HepG2 (cell line): ENCODE data around the gene TUBB. TPM values are rescaled to one million over a fixed set of nuclear protein-coding genes. Genes with fewer than 3 reads are reported as not detected.
A peak's percentile ranks its signal among the peaks of the same experiment; 100 is the strongest.

Source experiments
- CENPT ChIP-seq: sonication (generic); formaldehyde crosslinking; IDR thresholded peaks from 2 replicates; pipeline ENCODE4 v1.8.0; 2022; ENCODE audit warnings: low read depth, mild to moderate bottlenecking, moderate library complexity, missing genetic modification reagents
- HNF4G ChIP-seq, 2 experiments: sonication (generic) in 1 of 2; formaldehyde crosslinking in 1 of 2; IDR thresholded peaks; 2 replicates each; pipeline versions ENCODE4 v1.4.0 to v1.6.1; 2011 to 2020; ENCODE audit warnings: borderline replicate concordance in 2 of 2, low read depth in 2 of 2, mild to moderate bottlenecking in 2 of 2, low read length in 1 of 2, missing genetic modification reagents in 1 of 2, moderate library complexity in 1 of 2
- KDM5A ChIP-seq: fragments of 200-600 bp; sonication (generic); IDR thresholded peaks from 2 replicates; pipeline ENCODE4 v1.7.0; 2018; ENCODE audit warnings: antibody characterized with exemption, mild to moderate bottlenecking, low read length, borderline replicate concordance
- KLF12 ChIP-seq: sonication (generic); formaldehyde crosslinking; IDR thresholded peaks from 2 replicates; pipeline ENCODE4 v1.4.0; 2020; ENCODE audit warnings: missing genetic modification reagents, borderline replicate concordance
- KLF15 ChIP-seq: sonication (generic); formaldehyde crosslinking; IDR thresholded peaks from 2 replicates; pipeline ENCODE4 v1.8.1; 2023; ENCODE audit warnings: borderline replicate concordance, mild to moderate bottlenecking, inconsistent platforms, missing genetic modification reagents, mixed read lengths
- MXI1 ChIP-seq: IDR thresholded peaks from 3 replicates; pipeline ENCODE4 v1.6.1; 2012; ENCODE audit warnings: low read depth, low read length, inconsistent platforms, borderline replicate concordance
- NCOA5 ChIP-seq: sonication (generic); formaldehyde crosslinking; IDR thresholded peaks from 2 replicates; pipeline ENCODE4 v1.4.0; 2020; ENCODE audit warnings: missing genetic modification reagents
- ZNF121 ChIP-seq: sonication (generic); formaldehyde crosslinking; IDR thresholded peaks from 2 replicates; pipeline ENCODE4 v1.5.0; 2020; ENCODE audit warnings: mild to moderate bottlenecking, missing genetic modification reagents
- ZNF253 ChIP-seq: sonication (generic); formaldehyde crosslinking; IDR thresholded peaks from 2 replicates; pipeline ENCODE4 v1.8.0; 2022; ENCODE audit warnings: mild to moderate bottlenecking, missing genetic modification reagents, borderline replicate concordance
- ZNF609 ChIP-seq: sonication (generic); formaldehyde crosslinking; IDR thresholded peaks from 2 replicates; pipeline ENCODE4 v1.4.0; 2020; ENCODE audit warnings: mild to moderate bottlenecking, missing genetic modification reagents, borderline replicate concordance
- ZNF772 ChIP-seq: sonication (generic); formaldehyde crosslinking; IDR thresholded peaks from 2 replicates; pipeline ENCODE4 v1.5.0; 2020; ENCODE audit warnings: mild to moderate bottlenecking, missing genetic modification reagents
- ZSCAN5A ChIP-seq: sonication (generic); formaldehyde crosslinking; IDR thresholded peaks from 2 replicates; pipeline ENCODE4 v1.8.0; 2022; ENCODE audit warnings: mild to moderate bottlenecking, missing genetic modification reagents, borderline replicate concordance
- ZZZ3 ChIP-seq: sonication (generic); formaldehyde crosslinking; IDR thresholded peaks from 2 replicates; pipeline ENCODE4 v1.4.0; 2020; ENCODE audit warnings: missing genetic modification reagents, mild to moderate bottlenecking, borderline replicate concordance
- polyA plus RNA-seq, 8 experiments: library from polyadenylated mRNA; depleted of rRNA in 3 of 8; stranded (reverse) in 7 of 8; unstranded in 1 of 8; fragments of >200 nt; fragmentation: Illumina TruSeq in 4 of 8; extraction: Trizol in 4 of 8; gene quantifications; 2 replicates each; pipeline versions ENCODE4 v1.2.1 to v1.2.3, GENCODE V29; 2011 to 2016; ENCODE audit warnings: low read depth in 4 of 8, missing spikeins in 1 of 8, mixed read lengths in 1 of 8; ENCODE audit not compliant: insufficient read depth in 1 of 8
- total RNA-seq, 5 experiments: library from RNA; depleted of rRNA; stranded (reverse); fragments of >200 nt; fragmentation: Illumina TruSeq; extraction: Trizol; gene quantifications; 2 replicates each; pipeline ENCODE4 v1.2.3, GENCODE V29; 2016; ENCODE audit warnings: low read depth in 1 of 5
- TF ChIP-seq, protein P1 (sequence below): sonication (generic); formaldehyde crosslinking; IDR thresholded peaks from 2 replicates; pipeline ENCODE4 v1.4.0; 2020; ENCODE audit warnings: missing genetic modification reagents, mild to moderate bottlenecking, borderline replicate concordance
- TF ChIP-seq, protein P2 (sequence below): sonication (generic); formaldehyde crosslinking; IDR thresholded peaks from 2 replicates; pipeline ENCODE4 v1.4.0; 2020; ENCODE audit warnings: missing genetic modification reagents

TUBB gene
- total and polyA plus RNA-seq, 2 of the 13 experiments (the other 11 are each of a cell fraction or from before 2014, with no cell fraction given) = 911 to 1,163 TPM

DNA sequence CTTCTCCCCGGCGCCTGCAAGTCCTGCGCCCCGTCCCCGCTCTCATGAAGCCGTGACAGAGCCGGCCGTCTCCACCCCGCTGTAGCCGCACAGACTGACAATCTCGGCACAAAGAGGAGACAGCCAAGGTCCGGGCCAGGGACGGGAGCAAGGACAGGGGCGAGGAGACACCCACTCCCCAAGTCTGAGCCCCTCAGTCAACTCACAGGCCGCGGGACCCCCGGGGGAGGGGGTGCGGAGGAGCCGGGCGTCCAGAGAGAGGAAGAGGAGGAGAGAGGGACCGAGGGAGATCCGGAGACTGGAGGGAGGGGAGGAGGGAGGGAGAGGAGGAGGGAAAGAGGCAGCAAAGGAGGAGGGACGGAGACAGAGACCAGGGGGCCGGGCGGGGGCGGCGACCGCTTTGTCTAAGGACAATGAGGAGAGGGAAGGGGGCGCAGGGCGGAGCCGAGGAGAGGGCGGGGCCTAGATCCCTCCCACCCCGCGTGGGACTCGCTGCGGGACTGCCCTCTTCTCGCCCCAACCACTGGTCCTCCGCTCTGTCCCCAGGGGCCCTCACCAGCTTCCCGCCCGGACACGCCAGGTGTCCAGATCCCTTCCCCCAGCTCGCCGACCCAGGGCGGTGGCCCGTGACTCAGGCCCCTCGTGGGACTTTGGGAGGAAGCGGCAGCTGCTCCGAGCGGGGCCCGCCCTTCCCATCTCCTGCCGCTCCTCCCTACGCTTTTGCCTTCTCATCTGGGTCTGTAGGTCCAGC, 33.1 kb upstream of the TUBB start (continued):
- TF ChIP-seq ZNF253 (no peak), KDM5A (no peak), KLF15 (CRISPR knock-in tag) (no peak), HNF4G (IDR thresholded peaks at IDR 0.05; ENCODE audit: borderline replicate concordance, low read depth, low read length) (no peak), HNF4G (CRISPR knock-in tag; IDR thresholded peaks at IDR 0.05; ENCODE audit: borderline replicate concordance, low read depth) (0 out of 2 replicates have a peak, but pooled peaks have one; percentile 4), ZNF121 (no peak), ZNF772 (CRISPR knock-in tag) (0 out of 2 replicates have a peak, but pooled peaks have one; percentile 6), MXI1 (no peak; the same call in 2 of the 3 replicates), ZZZ3 (CRISPR knock-in tag) (no peak), KLF12 (CRISPR knock-in tag) (0 out of 2 replicates have a peak, but pooled peaks have one; percentile 61), ZNF609 (CRISPR knock-in tag) (no peak), ZSCAN5A (no peak), NCOA5 (no peak), CENPT (CRISPR knock-in tag) (0 out of 2 replicates have a peak, but pooled peaks have one; percentile 24)
- TF ChIP-seq, protein P1, sequence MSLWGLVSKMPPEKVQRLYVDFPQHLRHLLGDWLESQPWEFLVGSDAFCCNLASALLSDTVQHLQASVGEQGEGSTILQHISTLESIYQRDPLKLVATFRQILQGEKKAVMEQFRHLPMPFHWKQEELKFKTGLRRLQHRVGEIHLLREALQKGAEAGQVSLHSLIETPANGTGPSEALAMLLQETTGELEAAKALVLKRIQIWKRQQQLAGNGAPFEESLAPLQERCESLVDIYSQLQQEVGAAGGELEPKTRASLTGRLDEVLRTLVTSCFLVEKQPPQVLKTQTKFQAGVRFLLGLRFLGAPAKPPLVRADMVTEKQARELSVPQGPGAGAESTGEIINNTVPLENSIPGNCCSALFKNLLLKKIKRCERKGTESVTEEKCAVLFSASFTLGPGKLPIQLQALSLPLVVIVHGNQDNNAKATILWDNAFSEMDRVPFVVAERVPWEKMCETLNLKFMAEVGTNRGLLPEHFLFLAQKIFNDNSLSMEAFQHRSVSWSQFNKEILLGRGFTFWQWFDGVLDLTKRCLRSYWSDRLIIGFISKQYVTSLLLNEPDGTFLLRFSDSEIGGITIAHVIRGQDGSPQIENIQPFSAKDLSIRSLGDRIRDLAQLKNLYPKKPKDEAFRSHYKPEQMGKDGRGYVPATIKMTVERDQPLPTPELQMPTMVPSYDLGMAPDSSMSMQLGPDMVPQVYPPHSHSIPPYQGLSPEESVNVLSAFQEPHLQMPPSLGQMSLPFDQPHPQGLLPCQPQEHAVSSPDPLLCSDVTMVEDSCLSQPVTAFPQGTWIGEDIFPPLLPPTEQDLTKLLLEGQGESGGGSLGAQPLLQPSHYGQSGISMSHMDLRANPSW (CRISPR knock-in tag) = no peak
- TF ChIP-seq, protein P2, sequence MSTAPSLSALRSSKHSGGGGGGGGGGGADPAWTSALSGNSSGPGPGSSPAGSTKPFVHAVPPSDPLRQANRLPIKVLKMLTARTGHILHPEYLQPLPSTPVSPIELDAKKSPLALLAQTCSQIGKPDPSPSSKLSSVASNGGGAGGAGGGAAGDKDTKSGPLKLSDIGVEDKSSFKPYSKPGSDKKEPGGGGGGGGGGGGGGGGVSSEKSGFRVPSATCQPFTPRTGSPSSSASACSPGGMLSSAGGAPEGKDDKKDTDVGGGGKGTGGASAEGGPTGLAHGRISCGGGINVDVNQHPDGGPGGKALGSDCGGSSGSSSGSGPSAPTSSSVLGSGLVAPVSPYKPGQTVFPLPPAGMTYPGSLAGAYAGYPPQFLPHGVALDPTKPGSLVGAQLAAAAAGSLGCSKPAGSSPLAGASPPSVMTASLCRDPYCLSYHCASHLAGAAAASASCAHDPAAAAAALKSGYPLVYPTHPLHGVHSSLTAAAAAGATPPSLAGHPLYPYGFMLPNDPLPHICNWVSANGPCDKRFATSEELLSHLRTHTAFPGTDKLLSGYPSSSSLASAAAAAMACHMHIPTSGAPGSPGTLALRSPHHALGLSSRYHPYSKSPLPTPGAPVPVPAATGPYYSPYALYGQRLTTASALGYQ (CRISPR knock-in tag) = no peak
